D721Med (cell line): ENCODE results near the gene ACO1.

Experiments used
- DNase-seq: peaks from one replicate; pipeline ENCODE4 v3.0.0; 2011; ENCODE audit warnings: low spot score; ENCODE audit not compliant: insufficient read length
- FAIRE-seq: peaks from 2 replicates; lab custom pipeline; 2011; peaks lifted over from hg19 to GRCh38; lab: Jason Lieb, UNC
- TF ChIP-seq, protein P1 (sequence below): IDR thresholded peaks from 2 replicates; pipeline ENCODE4 v1.5.1; 2012; ENCODE audit warnings: mild to moderate bottlenecking, control low read depth; ENCODE audit not compliant: insufficient read depth; ENCODE audit errors: missing control alignments

ACO1 gene

DNA sequence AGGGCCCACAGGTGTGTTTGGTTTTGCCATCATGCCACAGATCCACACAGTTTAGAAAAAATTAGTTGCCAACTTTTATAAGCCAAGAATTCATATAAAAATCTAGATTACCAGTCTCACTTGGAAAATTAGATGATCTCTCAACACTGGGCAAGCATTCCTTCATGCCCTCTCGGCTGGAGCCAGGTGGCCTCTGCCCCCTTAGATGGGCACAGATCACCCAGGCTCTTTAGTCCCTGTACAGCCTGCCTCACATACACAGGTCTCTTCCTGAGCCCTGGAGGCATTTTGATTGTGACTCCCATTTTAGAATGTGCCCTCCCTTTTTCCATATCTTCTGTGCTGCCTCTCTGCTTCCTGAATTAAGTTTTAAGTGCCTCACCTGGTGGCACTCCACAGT lies 20.0 kb downstream of the ACO1 start:
- DNase-seq, result no peak
- no peak for FAIRE-seq
- TF ChIP-seq, protein P1, sequence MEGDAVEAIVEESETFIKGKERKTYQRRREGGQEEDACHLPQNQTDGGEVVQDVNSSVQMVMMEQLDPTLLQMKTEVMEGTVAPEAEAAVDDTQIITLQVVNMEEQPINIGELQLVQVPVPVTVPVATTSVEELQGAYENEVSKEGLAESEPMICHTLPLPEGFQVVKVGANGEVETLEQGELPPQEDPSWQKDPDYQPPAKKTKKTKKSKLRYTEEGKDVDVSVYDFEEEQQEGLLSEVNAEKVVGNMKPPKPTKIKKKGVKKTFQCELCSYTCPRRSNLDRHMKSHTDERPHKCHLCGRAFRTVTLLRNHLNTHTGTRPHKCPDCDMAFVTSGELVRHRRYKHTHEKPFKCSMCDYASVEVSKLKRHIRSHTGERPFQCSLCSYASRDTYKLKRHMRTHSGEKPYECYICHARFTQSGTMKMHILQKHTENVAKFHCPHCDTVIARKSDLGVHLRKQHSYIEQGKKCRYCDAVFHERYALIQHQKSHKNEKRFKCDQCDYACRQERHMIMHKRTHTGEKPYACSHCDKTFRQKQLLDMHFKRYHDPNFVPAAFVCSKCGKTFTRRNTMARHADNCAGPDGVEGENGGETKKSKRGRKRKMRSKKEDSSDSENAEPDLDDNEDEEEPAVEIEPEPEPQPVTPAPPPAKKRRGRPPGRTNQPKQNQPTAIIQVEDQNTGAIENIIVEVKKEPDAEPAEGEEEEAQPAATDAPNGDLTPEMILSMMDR, result no peak

GRCh38 chr9:32404856-32405255 lies 20.4 kb downstream of the ACO1 start:
- DNase-seq (no peak), FAIRE-seq (no peak)
- TF ChIP-seq, protein P1, result no peak

DNA sequence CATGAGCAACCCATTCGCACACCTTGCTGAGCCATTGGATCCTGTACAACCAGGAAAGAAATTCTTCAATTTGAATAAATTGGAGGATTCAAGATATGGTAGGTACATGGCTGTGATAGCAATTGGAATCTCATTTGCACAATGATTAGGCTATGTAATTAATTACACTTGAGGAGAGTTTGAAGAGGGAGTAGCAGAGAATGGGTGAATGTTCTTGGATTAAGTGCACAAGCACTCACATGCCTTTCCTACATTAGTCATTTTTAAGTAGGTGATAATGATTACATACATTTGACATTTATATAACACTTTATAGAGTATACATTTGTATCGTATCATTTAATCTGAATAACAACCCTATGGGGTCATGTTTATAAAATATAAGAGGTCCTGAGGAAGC lies 21.1 kb downstream of the ACO1 start:
- TF ChIP-seq, protein P1, result no peak
- no peak for FAIRE-seq
- no peak for DNase-seq

DNA sequence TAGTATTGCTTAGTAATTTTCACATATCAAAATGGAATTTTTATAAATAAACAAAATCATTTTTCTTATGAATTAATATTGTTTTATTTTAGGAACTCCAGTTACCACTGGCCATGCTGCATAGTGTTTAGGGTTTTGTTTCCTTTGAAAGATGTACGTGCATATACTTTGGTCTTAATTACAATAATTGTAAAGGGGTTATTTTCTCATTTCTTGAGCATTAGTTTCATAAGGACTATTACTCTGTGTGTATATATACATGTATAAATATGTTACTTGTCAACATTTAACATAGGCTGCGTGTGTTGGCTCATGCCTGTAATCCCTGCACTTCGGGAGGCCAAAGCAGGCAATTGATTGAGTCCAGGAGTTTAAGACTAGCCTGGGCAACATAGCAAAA lies 21.6 kb downstream of the ACO1 start:
- FAIRE-seq, result no peak
- TF ChIP-seq, protein P1, result no peak
- no peak for DNase-seq

DNA sequence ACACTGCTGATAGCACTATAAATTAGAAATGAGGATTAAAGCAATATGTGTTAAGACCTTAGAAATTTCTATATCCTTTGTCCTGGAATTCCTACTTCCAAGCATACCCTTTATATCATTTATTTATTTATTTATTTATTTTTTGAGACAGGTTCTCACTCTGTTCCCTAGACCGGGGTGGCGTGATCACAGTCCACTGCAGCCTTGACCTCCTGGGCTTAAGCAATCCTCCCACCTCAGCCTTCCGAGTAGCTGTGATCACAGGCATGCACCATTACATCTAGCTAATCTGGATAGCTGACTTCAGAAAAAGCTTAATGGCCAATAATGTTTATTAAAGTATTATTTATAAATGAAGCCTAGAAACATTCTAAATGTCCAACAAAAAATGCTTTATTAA lies 27.3 kb downstream of the ACO1 start:
- DNase-seq (no peak), FAIRE-seq (no peak)
- TF ChIP-seq, protein P1, result no peak

- TF ChIP-seq, protein P1, result no peak
- FAIRE-seq (no peak), DNase-seq (no peak)
Observed at GRCh38 chr9:32412440-32412839, 28.0 kb downstream of the ACO1 start.

GRCh38 chr9:32413424-32413823 lies 29.0 kb downstream of the ACO1 start:
- TF ChIP-seq, protein P1, result no peak
- no peak for FAIRE-seq
- DNase-seq, result no peak
